Vagina (tissue), 2 donors: Measurements from ENCODE around the gene ST7.

Experiments used
- CTCF ChIP-seq, 3 experiments: fragments of 450-650 bp in 2 of 3; fragments of 200-600 bp in 1 of 3; sonication (generic) in 1 of 3; IDR thresholded peaks; one replicate each; pipeline ENCODE4 v1.5.1; 2017 to 2019; ENCODE audit warnings: antibody characterized with exemption in 3 of 3, mild to moderate bottlenecking in 2 of 3, moderate library complexity in 2 of 3
- POLR2A ChIP-seq, 2 donors: fragments of 450-650 bp; IDR thresholded peaks; one replicate each; pipeline ENCODE4 v1.6.1; 2017; ENCODE audit warnings: antibody characterized with exemption in 2 of 2, mild to moderate bottlenecking in 2 of 2, moderate library complexity in 2 of 2
- POLR2AphosphoS5 ChIP-seq, 2 donors: sonication (generic); formaldehyde crosslinking; IDR thresholded peaks; one replicate each; pipeline ENCODE4 v1.9.0; 2017; ENCODE audit warnings: antibody characterized with exemption in 2 of 2, mild to moderate bottlenecking in 2 of 2, low read depth in 1 of 2; ENCODE audit not compliant: insufficient read depth in 1 of 2

GRCh38 chr7:117023325-117023854 is 70.1 kb downstream of the ST7 start:
- TF ChIP-seq POLR2A (IDR thresholded peaks at IDR 0.05) (no peak), CTCF (IDR thresholded peaks at IDR 0.05) (no peak), POLR2AphosphoS5 (IDR thresholded peaks at IDR 0.05; ENCODE audit: insufficient read depth in 1 of 2, low read depth in 1 of 2) (no peak)
